GM12878 (cell line): ENCODE measurements around the gene L1CAM. TPM values are rescaled to one million over a fixed set of nuclear protein-coding genes. Genes with fewer than 3 reads are reported as not detected.

Experiments used
- ASH2L ChIP-seq: fragments of 300-600, 200-600 bp; sonication (generic); IDR thresholded peaks from 2 replicates; pipeline ENCODE4 v1.6.1; 2017; ENCODE audit warnings: low read depth, mild to moderate bottlenecking, borderline replicate concordance
- BRCA1 ChIP-seq: IDR thresholded peaks from 2 replicates; pipeline ENCODE4 v1.6.1; 2011; ENCODE audit warnings: low read depth, low read length, improper control_type of control experiment
- CHD4 ChIP-seq: fragments of 200-600 bp; sonication (generic); IDR thresholded peaks from 2 replicates; pipeline ENCODE4 v1.6.1; 2016; ENCODE audit warnings: mild to moderate bottlenecking
- EZH2 ChIP-seq: IDR thresholded peaks from 2 replicates; pipeline ENCODE4 v1.6.1; 2012; ENCODE audit warnings: low read depth, mild to moderate bottlenecking, control low read depth, inconsistent platforms, low read length, borderline replicate concordance; ENCODE audit not compliant: control insufficient read depth
- GATAD2B ChIP-seq: fragments of 450-650 bp; conservative IDR thresholded peaks from 2 replicates; pipeline ENCODE4 v1.6.1; 2017; ENCODE audit warnings: low read depth, mild to moderate bottlenecking, moderate library complexity
- MEF2B ChIP-seq: fragments of 450-650 bp; IDR thresholded peaks from 2 replicates; pipeline ENCODE4 v1.6.1; 2018; ENCODE audit warnings: mild to moderate bottlenecking, moderate library complexity; ENCODE audit not compliant: partially characterized antibody, poor library complexity, severe bottlenecking
- SMARCA5 ChIP-seq: fragments of 450-650 bp; IDR thresholded peaks from 2 replicates; pipeline ENCODE4 v1.6.1; 2017; ENCODE audit warnings: mild to moderate bottlenecking
- ZBTB11 ChIP-seq: fragments of 450-650 bp; formaldehyde crosslinking; IDR thresholded peaks from 2 replicates; pipeline ENCODE4 v1.5.0; 2022; ENCODE audit warnings: mild to moderate bottlenecking, missing genetic modification characterization
- polyA plus RNA-seq, 11 experiments: library from polyadenylated mRNA; depleted of rRNA in 4 of 11; unstranded in 6 of 11; stranded (reverse) in 5 of 11; fragments of >200 nt; fragmentation: Nextera tagmentation in 4 of 11; fragmentation: Illumina TruSeq in 1 of 11; extraction: Ambion mirVana in 4 of 11; extraction: Trizol in 1 of 11; gene quantifications; 1 replicate in 1 of 11; 2 replicates in 10 of 11; pipeline versions ENCODE4 v1.2.1 to v1.2.3, GENCODE V29; 2011 to 2016; ENCODE audit warnings: inconsistent platforms in 2 of 11, missing spikeins in 2 of 11, low read depth in 1 of 11
- total RNA-seq, 4 experiments: library from RNA; depleted of rRNA in 3 of 4; stranded (reverse); fragments of >200 nt in 3 of 4; fragmentation: Illumina TruSeq in 1 of 4; extraction: Trizol in 1 of 4; gene quantifications; 2 replicates each; pipeline versions ENCODE4 v1.2.1 to v1.2.3, GENCODE V29; 2013 to 2021
- TF ChIP-seq, protein P1 (sequence below): IDR thresholded peaks from 2 replicates; pipeline ENCODE4 v1.6.1; 2011; ENCODE audit warnings: borderline replicate concordance, low read depth, mild to moderate bottlenecking, moderate library complexity, mixed read lengths, low read length; ENCODE audit not compliant: insufficient read depth; ENCODE audit errors: extremely low read length
- TF ChIP-seq, protein P2 (sequence below): fragments of 450-650 bp; IDR thresholded peaks from 2 replicates; pipeline ENCODE4 v1.6.1; 2014; ENCODE audit warnings: mild to moderate bottlenecking
- TF ChIP-seq, protein P3 (sequence below): fragments of 450-650 bp; formaldehyde crosslinking; IDR thresholded peaks from 2 replicates; pipeline ENCODE4 v1.4.0; 2022; ENCODE audit warnings: mild to moderate bottlenecking, moderate library complexity

L1CAM gene
- total and polyA plus RNA-seq, 10 of the 15 experiments (the other 5 are each of a cell fraction or from before 2014, with no cell fraction given): 0.01 to 0.64 (median 0.09) TPM; not detected in 5

- TF ChIP-seq, protein P1, sequence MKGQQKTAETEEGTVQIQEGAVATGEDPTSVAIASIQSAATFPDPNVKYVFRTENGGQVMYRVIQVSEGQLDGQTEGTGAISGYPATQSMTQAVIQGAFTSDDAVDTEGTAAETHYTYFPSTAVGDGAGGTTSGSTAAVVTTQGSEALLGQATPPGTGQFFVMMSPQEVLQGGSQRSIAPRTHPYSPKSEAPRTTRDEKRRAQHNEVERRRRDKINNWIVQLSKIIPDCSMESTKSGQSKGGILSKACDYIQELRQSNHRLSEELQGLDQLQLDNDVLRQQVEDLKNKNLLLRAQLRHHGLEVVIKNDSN: no peak
- TF ChIP-seq, protein P2, sequence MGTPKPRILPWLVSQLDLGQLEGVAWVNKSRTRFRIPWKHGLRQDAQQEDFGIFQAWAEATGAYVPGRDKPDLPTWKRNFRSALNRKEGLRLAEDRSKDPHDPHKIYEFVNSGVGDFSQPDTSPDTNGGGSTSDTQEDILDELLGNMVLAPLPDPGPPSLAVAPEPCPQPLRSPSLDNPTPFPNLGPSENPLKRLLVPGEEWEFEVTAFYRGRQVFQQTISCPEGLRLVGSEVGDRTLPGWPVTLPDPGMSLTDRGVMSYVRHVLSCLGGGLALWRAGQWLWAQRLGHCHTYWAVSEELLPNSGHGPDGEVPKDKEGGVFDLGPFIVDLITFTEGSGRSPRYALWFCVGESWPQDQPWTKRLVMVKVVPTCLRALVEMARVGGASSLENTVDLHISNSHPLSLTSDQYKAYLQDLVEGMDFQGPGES: no peak
- TF ChIP-seq BRCA1: no peak
- TF ChIP-seq, protein P3, sequence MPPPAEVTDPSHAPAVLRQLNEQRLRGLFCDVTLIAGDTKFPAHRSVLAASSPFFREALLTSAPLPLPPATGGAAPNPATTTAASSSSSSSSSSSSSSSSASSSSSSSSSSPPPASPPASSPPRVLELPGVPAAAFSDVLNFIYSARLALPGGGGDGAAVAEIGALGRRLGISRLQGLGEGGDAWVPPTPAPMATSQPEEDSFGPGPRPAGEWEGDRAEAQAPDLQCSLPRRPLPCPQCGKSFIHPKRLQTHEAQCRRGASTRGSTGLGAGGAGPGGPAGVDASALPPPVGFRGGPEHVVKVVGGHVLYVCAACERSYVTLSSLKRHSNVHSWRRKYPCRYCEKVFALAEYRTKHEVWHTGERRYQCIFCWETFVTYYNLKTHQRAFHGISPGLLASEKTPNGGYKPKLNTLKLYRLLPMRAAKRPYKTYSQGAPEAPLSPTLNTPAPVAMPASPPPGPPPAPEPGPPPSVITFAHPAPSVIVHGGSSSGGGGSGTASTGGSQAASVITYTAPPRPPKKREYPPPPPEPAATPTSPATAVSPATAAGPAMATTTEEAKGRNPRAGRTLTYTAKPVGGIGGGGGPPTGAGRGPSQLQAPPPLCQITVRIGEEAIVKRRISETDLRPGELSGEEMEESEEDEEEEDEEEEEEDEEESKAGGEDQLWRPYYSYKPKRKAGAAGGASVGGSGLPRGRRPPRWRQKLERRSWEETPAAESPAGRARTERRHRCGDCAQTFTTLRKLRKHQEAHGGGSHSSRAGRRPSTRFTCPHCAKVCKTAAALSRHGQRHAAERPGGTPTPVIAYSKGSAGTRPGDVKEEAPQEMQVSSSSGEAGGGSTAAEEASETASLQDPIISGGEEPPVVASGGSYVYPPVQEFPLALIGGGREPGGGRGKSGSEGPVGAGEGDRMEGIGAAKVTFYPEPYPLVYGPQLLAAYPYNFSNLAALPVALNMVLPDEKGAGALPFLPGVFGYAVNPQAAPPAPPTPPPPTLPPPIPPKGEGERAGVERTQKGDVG (CRISPR knock-in tag): no peak
- TF ChIP-seq CHD4: no peak
- no peak for TF ChIP-seq MEF2B
- TF ChIP-seq EZH2: no peak
- TF ChIP-seq GATAD2B: no peak
- TF ChIP-seq ZBTB11 (CRISPR knock-in tag): no peak
- no peak for TF ChIP-seq ASH2L
- no peak for TF ChIP-seq SMARCA5
- TF ChIP-seq, all 136 proteins: peak for 0
Measured at GRCh38 chrX:153853180-153853901, 32.6 kb downstream of the L1CAM start (continued).
